ENCODE measurements around the gene HMX3. TPM values are rescaled to one million over a fixed set of nuclear protein-coding genes. Genes with fewer than 3 reads are reported as not detected.

The HMX3 gene
- polyA plus RNA-seq, 1 experiment: not detected

GRCh38 chr10:123149162-123149567, 13.4 kb downstream of the HMX3 start:
- DNase-seq (ENCODE audit: low read depth): no peak
- H3K4me3 ChIP-seq (ENCODE audit: low read depth, low read length): no peak overlapping the region
- CTCF ChIA-PET: interaction anchor here (1.3 kb wide), 1 partner anchor 17 kb away, joined by 3 read pairs; no protein-coding TSS in a partner anchor
- H3K36me3 ChIP-seq (ENCODE audit: control insufficient read depth, insufficient read depth, low read length): no peaks in the 10 kb centered on the region
- POLR2A ChIA-PET: no interaction called here
- H3K27me3 ChIP-seq (ENCODE audit: control insufficient read depth, insufficient read depth, low read length): peaks cover 69% of the 10 kb centered on the region
- no peak for TF ChIP-seq CTCF (IDR thresholded peaks at IDR 0.05; ENCODE audit: insufficient read depth, low read depth, low read length)

- DNase-seq (ENCODE audit: low read depth): no peak
- POLR2A ChIA-PET: no interaction called here
Measured at GRCh38 chr10:123149568-123150270, 13.9 kb downstream of the HMX3 start.

GRCh38 chr10:123150271-123150985, 14.7 kb downstream of the HMX3 start:
- TF ChIP-seq CTCF (IDR thresholded peaks at IDR 0.05; ENCODE audit: insufficient read depth, low read depth, low read length): no peak
- no peaks in the 10 kb centered on the region for H3K36me3 ChIP-seq (ENCODE audit: control insufficient read depth, insufficient read depth, low read length)
- ChIA-PET CTCF (interaction anchor here (1.3 to 1.7 kb wide), 2 partner anchors 17 to 18 kb away, joined by 3 to 4 read pairs; no protein-coding TSS in a partner anchor), POLR2A (no interaction called here)
- no peak for DNase-seq (ENCODE audit: low read depth)
- H3K27me3 ChIP-seq (ENCODE audit: control insufficient read depth, insufficient read depth, low read length): peaks cover 61% of the 10 kb centered on the region
- peak overlapping the region; percentile 24; the same call in 1 of the 2 replicates for H3K4me3 ChIP-seq (ENCODE audit: low read depth, low read length)

More at GRCh38 chr10:123149568-123150270, 13.9 kb downstream of the HMX3 start:
- no peak for TF ChIP-seq CTCF (IDR thresholded peaks at IDR 0.05; ENCODE audit: insufficient read depth, low read depth, low read length)
- Histone ChIP-seq H3K36me3 (ENCODE audit: control insufficient read depth, insufficient read depth, low read length) (no peaks in the 10 kb centered on the region), H3K27me3 (ENCODE audit: control insufficient read depth, insufficient read depth, low read length) (peaks cover 67% of the 10 kb centered on the region), H3K4me3 (ENCODE audit: low read depth, low read length) (peak overlapping the region; percentile 24)
- CTCF ChIA-PET: interaction anchor here (1.3 to 1.7 kb wide), 2 partner anchors 16 to 18 kb away, joined by 3 to 4 read pairs; no protein-coding TSS in a partner anchor

GRCh38 chr10:123150986-123151736, 15.4 kb downstream of the HMX3 start:
- TF ChIP-seq CTCF (IDR thresholded peaks at IDR 0.05; ENCODE audit: insufficient read depth, low read depth, low read length): no peak
- H3K27me3 ChIP-seq (ENCODE audit: control insufficient read depth, insufficient read depth, low read length): peaks cover 53% of the 10 kb centered on the region
- H3K4me3 ChIP-seq (ENCODE audit: low read depth, low read length): no peak overlapping the region
- POLR2A ChIA-PET: no interaction called here
- no peaks in the 10 kb centered on the region for H3K36me3 ChIP-seq (ENCODE audit: control insufficient read depth, insufficient read depth, low read length)
- CTCF ChIA-PET: interaction anchor here (0.7 to 1.7 kb wide), 2 partner anchors 18 kb away, joined by 3 to 4 read pairs; no protein-coding TSS in a partner anchor
- DNase-seq (ENCODE audit: low read depth): no peak

All from BJ (cell line).